Esophagus squamous epithelium (tissue), 4 donors: Measurements from ENCODE around the gene GXYLT2.

ENCODE experiments used
- CTCF ChIP-seq, 6 experiments: fragments of 450-650 bp in 4 of 6; fragments of 200-600 bp in 2 of 6; sonication (generic) in 2 of 6; IDR thresholded peaks; one replicate each; pipeline ENCODE4 v1.5.1; 2016 to 2019; ENCODE audit warnings: antibody characterized with exemption in 6 of 6, mild to moderate bottlenecking in 4 of 6, moderate library complexity in 4 of 6
- POLR2A ChIP-seq, 4 donors: fragments of 450-650 bp; IDR thresholded peaks; one replicate each; pipeline ENCODE4 v1.6.1; 2017; ENCODE audit warnings: antibody characterized with exemption in 4 of 4, mild to moderate bottlenecking in 4 of 4, moderate library complexity in 3 of 4

DNA sequence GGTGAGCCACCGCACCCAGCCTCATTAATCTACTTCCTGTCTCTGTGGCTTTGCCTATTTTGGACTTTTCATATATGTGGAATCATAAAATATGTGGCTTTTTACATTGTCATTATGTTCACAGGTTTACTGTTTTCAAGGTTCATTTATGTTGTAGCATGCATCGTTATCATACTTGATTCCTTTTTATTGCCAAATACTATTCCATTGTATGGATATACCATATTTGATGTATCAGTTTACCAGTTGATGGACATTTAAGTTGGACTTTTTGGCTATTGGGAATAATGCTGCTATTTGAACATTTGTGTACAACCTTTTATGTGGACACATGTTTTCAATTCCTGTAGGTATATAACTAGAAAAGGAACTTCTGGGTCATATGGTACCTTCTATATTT is 14.0 kb downstream of the GXYLT2 start:
- TF ChIP-seq CTCF (IDR thresholded peaks at IDR 0.05), result no peak
- no peak for TF ChIP-seq POLR2A (IDR thresholded peaks at IDR 0.05)
